ENCODE results near the gene DNASE1L3. TPM values are rescaled to one million over a fixed set of nuclear protein-coding genes. Genes with fewer than 3 reads are reported as not detected.

DNASE1L3 gene
- total RNA-seq, 4 donors from 2014 or later, result 1.2 to 11.5 (median 2.4) TPM

DNA sequence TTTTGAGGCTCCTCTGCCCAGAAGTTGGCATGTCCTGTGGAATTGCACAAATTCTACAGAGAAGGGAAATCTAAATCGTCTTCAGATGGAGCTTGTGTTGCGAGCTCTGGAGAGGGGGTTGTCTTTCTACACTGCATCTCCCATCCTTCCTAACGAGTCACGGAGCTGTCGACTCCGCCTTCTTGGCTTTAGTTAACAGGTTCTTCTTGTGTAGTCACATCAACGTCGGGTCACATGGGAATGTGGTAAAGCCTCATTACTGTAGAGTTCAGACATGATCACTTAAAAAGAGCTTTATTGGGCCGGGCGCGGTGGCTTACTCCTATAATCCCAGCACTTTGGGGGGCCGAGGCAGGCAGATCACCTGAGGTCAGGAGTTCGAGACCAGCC is 60.0 kb downstream of the DNASE1L3 start:
- TF ChIP-seq, protein P1, sequence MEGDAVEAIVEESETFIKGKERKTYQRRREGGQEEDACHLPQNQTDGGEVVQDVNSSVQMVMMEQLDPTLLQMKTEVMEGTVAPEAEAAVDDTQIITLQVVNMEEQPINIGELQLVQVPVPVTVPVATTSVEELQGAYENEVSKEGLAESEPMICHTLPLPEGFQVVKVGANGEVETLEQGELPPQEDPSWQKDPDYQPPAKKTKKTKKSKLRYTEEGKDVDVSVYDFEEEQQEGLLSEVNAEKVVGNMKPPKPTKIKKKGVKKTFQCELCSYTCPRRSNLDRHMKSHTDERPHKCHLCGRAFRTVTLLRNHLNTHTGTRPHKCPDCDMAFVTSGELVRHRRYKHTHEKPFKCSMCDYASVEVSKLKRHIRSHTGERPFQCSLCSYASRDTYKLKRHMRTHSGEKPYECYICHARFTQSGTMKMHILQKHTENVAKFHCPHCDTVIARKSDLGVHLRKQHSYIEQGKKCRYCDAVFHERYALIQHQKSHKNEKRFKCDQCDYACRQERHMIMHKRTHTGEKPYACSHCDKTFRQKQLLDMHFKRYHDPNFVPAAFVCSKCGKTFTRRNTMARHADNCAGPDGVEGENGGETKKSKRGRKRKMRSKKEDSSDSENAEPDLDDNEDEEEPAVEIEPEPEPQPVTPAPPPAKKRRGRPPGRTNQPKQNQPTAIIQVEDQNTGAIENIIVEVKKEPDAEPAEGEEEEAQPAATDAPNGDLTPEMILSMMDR (IDR thresholded peaks at IDR 0.05; ENCODE audit: low read depth), result no peak

- TF ChIP-seq, protein P1 (IDR thresholded peaks at IDR 0.05; ENCODE audit: low read depth), result no peak
Measured at GRCh38 chr3:58150130-58150809, 60.5 kb downstream of the DNASE1L3 start.

- TF ChIP-seq, protein P1 (IDR thresholded peaks at IDR 0.05; ENCODE audit: low read depth), result no peak
Measured at GRCh38 chr3:58148049-58148448, 62.7 kb downstream of the DNASE1L3 start.

DNA sequence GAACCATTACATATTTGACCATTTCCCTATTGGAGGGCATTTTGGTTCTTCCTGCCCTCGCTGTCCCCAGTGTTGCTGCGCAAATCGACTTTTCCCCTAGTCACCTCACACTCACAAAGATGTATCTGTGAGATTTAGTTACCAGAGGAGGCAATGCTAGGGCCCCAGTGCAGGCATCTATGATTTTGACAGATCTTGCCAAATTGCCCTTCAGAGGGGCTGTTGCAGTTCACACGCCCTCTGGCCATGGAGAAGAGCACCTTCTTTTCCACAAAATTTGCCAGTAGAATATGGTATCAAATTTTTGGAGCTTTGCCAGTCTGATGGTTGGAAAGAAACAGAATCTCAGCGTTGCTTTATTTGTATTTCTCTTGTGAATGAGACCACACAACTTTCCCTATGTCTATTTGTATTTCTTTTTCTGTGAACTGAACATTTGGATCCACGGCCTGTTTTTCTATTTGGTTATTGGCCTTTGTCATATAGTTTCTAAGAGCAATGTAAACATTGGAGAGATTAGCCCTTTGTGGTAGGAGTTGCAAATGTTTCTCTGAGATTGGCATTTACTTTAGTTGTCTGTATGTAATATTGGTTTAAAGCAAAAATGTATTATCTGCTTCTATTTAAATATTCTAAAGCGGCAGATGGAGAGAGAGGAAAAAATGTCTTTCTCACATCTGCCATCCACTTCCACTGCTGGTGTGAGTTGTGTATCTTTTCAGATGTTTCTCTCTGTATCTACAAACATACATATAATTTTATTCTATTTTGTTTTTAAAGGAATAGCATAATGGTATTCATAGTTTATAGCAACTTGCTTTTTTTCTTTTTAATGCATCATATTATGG is 66.1 kb downstream of the DNASE1L3 start:
- TF ChIP-seq, protein P1 (IDR thresholded peaks at IDR 0.05; ENCODE audit: low read depth), result no peak

GRCh38 chr3:58143417-58144055 is 67.2 kb downstream of the DNASE1L3 start:
- TF ChIP-seq, protein P1 (IDR thresholded peaks at IDR 0.05; ENCODE audit: low read depth), result no peak

Other genes with a start within 250 kb of the DNASE1L3 start
- 100 to 1,000 TPM in 1 of 4 donors, 10 to 100 TPM in 3; 62.2 to 158 (median 75.8) TPM for gene FLNB, start 202.6 kb downstream of the DNASE1L3 start, total RNA-seq
- 10 to 100 TPM; 19.4 to 29.2 (median 28.6) TPM for gene ABHD6, start 26.8 kb upstream of the DNASE1L3 start, total RNA-seq
- gene RPP14, start 95.3 kb upstream of the DNASE1L3 start, total RNA-seq, result 1 to 10 TPM; 5.9 to 8.6 (median 6.7) TPM
- gene HTD2, start 95.5 kb upstream of the DNASE1L3 start, total RNA-seq, result 10 to 100 TPM in 3 of 4 donors, 1 to 10 TPM in 1; 6.4 to 18.6 (median 13.9) TPM
- gene PXK, start 121.9 kb upstream of the DNASE1L3 start, total RNA-seq, result 10 to 100 TPM; 27.1 to 53.6 (median 30.7) TPM
- 10 to 100 TPM; 67.5 to 94.6 (median 74.7) TPM for gene PDHB, start 222.9 kb upstream of the DNASE1L3 start, total RNA-seq

Data from subcutaneous adipose tissue (tissue), 4 donors.